Fibroblast of skin of abdomen (primary cell): ENCODE results near the gene PRELID2.

Experiments used
- DNase-seq: peaks from one replicate; pipeline ENCODE4 v3.0.0-alpha.2; 2013

The PRELID2 gene

GRCh38 chr5:145793574-145793973, 41.6 kb downstream of the PRELID2 start:
- DNase-seq = no peak

DNA sequence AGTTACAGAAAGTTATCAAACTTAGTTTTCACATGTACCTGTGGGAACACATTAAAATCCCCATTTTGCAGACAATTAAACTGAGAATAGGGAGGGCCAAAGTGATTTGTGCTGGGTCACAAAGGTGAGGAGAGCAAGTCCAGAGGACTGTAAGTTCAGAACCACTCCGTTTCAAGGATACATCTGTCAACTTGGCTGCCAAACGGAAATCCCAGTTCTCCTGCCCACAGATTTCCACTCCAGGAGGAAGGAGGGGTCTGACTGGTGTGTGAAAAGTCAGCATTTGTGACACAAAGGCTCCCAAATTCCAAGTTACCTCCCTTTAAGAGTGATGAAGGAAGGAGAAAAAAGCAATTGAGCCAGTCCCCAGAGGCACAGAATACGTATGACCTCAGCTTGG, 42.3 kb downstream of the PRELID2 start:
- no peak for DNase-seq

GRCh38 chr5:145791866-145792265, 43.3 kb downstream of the PRELID2 start:
- no peak for DNase-seq

GRCh38 chr5:145787996-145788395, 47.1 kb downstream of the PRELID2 start:
- no peak for DNase-seq

- no peak for DNase-seq
Observed at GRCh38 chr5:145787507-145787906, 47.6 kb downstream of the PRELID2 start.

DNA sequence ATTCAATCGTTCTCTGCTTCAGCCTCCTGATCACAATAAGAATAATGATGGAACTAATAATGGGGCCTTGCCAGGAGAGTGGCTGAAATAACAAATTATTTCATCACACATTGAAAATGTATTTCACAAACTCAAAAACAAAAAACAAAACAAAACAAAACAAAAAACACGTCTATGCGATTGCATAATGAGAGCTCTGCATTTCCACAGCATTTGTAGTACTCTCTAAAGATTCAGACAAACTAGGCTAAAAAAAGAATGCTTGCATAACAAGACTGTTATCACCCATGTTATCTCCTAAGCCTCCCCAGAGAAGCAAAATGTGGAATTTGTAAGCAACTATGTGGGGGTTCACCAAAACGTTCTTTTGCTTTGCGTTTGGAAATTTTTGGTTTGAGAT, 48.1 kb downstream of the PRELID2 start:
- DNase-seq = no peak

- DNase-seq = no peak
Observed at GRCh38 chr5:145780982-145781381, 54.2 kb downstream of the PRELID2 start.

DNA sequence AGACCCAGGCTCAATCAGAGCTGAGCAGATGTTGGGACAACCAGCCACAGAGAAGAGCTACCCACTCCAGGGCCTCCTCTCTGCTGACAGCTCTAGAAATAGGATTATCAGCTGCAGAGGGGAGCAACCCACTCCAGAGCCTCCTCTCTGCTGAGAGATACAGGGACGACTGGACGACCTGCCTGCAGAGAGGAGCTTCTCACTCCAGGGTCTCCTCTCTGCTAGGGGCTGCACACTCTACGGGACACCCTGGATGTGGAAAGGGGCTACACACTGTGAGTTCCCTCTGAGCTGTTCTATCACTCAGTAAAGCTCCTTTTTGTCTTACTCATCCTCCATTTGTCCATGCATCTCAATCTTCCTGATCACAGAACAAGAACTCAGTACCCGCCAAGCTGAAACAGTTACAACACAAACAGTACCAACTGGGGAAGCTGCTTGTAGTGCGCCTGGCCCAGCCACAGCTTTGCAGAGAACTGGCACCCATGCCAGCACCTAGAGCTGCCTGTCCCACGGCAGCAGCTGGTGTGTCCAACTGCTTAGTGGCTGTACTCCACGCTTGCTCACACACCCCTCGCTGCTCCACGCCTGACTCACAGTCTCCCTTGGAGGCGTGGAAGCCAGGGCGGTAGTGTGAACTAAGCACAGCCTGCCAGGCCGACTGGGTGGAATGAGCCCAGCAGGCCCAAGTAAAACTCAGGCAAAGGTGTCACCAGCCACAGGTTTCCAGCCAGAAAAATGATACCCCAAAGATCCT, 56.8 kb downstream of the PRELID2 start:
- DNase-seq = no peak

DNA sequence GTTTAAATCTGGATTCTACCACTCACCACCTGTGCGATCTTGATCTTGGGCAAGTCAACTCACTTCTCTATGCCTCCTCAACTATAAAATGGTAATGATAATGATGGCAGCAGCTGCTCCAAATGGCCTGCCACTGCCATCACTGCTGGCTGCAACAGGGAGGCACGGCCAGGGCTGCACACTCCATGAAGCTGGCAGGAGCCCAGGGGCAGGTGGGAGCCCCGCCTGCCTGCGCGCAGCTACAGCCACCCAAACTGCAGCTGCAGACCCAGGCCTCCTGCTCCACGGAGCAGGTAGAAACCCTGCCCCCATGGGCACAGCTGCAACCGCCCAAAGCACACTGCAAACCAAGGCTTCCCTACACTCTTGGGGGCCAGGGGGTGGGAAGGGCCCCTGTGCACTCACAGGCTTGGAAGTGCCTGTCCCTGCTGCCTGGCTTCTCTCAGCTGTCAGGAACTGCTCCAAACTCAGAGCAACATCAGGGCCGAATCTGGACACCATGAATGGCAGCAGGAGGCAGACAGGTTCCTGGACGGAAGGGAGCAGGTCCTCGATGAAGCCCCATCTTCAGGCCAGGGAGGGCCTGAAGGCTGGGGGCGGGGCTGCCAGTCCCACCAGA, 57.6 kb downstream of the PRELID2 start:
- DNase-seq = no peak

GRCh38 chr5:145776886-145777285, 58.3 kb downstream of the PRELID2 start:
- DNase-seq = peak; percentile 57

DNA sequence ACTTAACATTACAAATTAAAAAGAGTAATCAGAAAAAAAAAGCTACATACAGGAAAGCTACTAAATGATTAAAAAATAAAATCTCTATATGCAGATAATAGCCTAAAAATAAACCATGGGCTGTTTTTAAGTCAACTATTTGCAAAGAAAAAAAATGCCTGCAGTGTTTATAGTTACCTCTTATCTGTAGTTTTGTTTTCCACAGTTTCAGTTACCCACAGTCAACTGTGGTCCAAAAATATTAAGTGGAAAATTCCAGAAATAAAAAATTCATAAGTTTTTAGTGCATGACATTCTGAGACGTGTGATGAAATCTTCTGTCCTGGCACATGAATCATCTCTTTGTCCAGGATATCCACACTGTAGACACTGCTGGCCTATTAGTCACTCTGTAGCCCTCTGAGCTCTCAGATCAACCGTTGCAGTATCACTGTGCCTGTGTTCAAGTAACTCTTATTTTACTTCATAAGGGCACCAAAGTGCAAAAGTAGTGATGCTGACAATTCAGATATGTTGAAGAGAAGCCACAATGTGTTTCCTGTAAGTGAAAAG, 59.2 kb downstream of the PRELID2 start:
- peak; percentile 86 for DNase-seq

- DNase-seq = peak; percentile 14
Observed at GRCh38 chr5:145775411-145775810, 59.7 kb downstream of the PRELID2 start.

DNA sequence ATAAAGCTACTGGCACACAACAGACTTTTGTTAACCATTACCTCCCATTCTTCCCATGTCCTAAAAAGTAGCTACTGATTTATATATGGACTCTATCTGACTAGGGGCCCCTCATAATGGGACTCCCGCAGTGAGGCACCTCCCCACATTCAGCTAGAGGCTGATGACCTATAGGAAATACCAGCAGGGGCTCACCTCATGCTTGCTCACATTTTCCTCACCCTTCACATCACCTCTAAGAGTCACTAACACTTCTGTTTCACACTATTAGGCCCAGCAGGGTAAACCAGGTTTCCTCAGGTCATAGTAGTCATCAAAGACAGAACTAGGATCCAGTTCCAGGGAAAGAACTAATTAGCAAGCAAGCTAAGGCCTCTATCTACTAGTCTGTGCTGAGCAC, 60.7 kb downstream of the PRELID2 start:
- DNase-seq = no peak

GRCh38 chr5:145772466-145772865, 62.7 kb downstream of the PRELID2 start:
- no peak for DNase-seq

- DNase-seq = no peak
Observed at GRCh38 chr5:145768863-145769262, 66.3 kb downstream of the PRELID2 start.

DNA sequence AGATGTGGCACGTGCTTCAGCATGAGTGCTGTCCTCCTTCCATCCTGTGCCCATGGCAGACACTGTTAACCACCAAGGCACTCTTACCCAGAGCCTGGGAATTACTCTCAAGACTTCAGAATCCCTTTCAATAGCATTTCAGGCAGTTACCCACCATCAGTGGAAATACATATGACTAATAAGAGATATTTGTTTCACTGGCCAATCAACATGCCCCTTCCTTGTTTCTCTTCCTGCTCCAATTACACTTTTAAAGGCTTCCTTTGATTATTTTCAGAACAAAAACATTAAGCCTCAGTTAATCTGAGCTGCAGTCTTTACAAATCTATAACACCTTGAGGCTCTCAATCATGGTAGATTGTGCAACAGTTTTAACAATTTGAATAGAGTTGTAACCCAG, 70.8 kb downstream of the PRELID2 start:
- DNase-seq = no peak

DNA sequence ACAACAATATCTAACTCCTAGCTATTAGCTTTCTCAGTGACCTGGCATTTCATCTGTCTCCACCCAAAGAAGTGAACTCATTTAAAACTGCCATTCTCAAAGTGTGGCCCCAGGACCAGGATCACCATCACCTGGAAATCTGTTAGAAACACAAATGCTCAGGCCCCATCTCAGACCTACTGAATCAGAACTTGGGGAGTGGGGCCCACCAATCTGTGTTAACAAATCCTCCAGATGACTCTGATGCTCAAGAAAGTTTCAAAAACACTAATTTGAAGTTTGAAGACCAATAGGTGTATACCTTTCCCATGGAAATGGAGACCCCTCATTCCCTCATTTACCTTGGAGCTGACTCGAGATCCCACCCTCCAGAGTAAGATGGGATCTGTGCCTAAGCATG, 72.3 kb downstream of the PRELID2 start:
- no peak for DNase-seq

GRCh38 chr5:145761254-145761653, 73.9 kb downstream of the PRELID2 start:
- DNase-seq = no peak

DNA sequence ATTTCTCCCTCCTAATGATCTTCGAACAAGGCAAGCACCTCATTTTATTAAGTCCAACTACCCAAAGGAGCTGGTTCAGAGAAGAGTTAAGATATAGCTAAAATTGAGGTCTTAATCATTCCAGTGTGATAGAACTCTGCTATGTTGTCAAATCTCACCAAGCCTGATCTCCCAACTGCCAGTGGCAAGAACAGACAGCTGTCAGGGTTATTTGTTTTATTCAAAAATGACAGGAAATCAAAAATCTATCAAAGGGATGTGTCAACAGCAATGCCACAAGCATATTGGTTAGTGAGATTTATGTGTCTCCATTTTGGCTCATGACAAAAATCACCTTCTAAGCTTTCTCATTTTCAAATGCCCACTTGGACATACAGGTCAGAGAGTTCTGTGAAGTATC, 74.5 kb downstream of the PRELID2 start:
- DNase-seq = no peak

GRCh38 chr5:145752947-145753346, 82.2 kb downstream of the PRELID2 start:
- DNase-seq = peak; percentile 26

DNA sequence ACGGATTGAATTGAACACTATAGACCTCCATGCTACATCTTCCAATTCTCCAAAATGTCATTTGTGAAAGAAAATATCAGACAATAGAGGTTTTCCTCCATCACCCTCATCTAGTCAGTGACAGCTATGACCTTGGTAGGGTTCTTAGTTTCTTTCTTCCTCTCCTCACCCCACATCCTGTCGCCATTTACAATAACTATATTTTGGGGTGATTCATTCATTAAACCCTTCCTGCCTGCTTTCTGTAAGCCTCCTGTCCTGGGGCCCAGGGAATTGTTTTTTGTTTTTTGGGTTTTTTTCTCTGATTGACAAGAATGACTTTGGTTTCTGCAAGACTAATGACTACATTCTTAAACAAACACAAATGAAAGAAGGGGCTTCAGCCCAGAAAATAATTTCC, 82.6 kb downstream of the PRELID2 start:
- DNase-seq = no peak

DNA sequence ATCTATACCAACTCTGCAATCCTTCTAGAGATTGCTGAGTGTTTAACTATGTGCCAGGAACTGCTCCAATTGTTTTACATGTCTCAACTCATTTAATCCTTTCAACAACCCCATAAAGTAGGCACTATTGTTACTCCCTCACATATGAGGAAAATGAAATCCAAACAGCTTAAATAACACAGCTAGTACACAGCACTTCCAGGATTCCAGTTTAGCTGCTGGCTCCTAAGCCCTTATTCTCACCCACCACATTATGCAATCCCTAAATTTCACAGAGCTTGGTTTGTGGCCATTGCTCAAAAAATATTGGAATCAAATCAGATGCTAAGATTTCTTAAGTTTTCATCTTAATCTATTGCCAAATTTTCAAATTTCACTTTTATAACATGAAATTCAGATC, 84.9 kb downstream of the PRELID2 start:
- DNase-seq = no peak

DNA sequence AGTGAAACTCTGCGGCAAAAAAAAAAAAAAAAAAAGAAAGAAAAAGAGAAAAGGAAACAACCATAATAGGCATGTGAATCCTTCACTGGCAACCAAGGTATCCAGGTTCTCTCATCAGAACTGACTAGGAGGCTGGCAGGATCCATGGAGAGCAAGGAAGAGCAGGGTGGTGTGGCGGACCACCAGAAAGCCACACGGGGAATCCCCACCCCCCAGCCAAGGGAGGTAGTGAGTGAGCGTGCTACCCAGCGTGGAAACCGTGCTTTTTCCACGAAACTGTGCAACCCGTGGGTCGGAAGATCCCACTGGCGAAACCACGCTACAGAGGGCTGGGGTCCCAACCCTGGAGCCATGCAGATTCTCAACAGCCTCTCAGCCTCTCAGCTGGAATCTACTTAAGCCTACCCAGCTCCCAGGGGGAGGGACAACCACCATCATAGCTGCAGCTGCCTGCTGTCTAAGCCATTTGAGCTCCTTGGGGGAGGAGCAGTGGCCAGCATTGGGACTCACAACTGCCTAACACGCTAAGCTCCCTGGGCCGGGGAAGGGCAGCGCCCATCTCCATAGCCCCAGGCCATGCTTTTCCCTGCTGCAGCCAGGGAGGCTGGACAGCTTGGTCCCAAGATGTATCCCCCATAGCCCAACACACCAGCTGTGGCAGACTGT, 91.6 kb downstream of the PRELID2 start:
- no peak for DNase-seq

DNA sequence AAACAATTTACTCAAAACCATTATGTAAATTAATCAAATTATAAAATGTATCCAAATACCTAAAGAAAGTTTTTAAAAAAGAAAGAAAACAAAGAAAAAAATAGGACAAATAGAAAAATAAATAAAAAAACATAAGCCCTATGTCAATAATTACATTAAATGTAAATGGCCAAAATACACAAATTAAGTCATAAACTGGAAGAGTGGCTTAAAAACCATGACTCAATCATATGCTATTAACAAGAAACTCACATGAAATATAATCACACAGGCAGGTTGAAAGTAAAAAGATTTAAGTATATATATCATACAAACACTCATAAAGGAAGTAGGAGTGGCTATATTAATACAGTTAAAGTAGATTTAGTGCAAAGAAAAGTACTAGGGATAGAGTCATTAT, 95.3 kb downstream of the PRELID2 start:
- DNase-seq = no peak
